HG03565 (cell line): ENCODE measurements around the gene CTRB2.

Source experiments
- ATAC-seq: cut with Tn5 transposase; IDR thresholded peaks from one replicate; pipeline ENCODE4 v1.9.1; 2021; ENCODE audit warnings: mild to moderate bottlenecking, moderate library complexity; ENCODE audit not compliant: unreplicated experiment

CTRB2 gene

GRCh38 chr16:75206749-75207451, at the start of gene CTRB2:
CTRB2 (minus strand) TSS chr16:75207161; CDS start chr16:75207141, 20 bp downstream.
- ATAC-seq, result no peak

GRCh38 chr16:75256059-75256571, 49.2 kb upstream of the CTRB2 start:
- no peak for ATAC-seq

GRCh38 chr16:75254359-75254837, 47.4 kb upstream of the CTRB2 start:
- ATAC-seq, result no peak

- no peak for ATAC-seq
Observed at GRCh38 chr16:75252946-75253911, 46.3 kb upstream of the CTRB2 start.

GRCh38 chr16:75252049-75252864, 45.3 kb upstream of the CTRB2 start:
- no peak for ATAC-seq

- ATAC-seq, result peak; percentile 60
Observed at GRCh38 chr16:75251280-75252048, 44.5 kb upstream of the CTRB2 start, which contains the start of gene BCAR1. BCAR1 (minus strand) TSS chr16:75251624; CDS start chr16:75251482, 142 bp downstream.

GRCh38 chr16:75250809-75251279, 43.9 kb upstream of the CTRB2 start:
- no peak for ATAC-seq

GRCh38 chr16:75250089-75250808, 43.3 kb upstream of the CTRB2 start:
- no peak for ATAC-seq

- ATAC-seq, result no peak
Observed at GRCh38 chr16:75249441-75249840, 42.5 kb upstream of the CTRB2 start.

- ATAC-seq, result no peak
Observed at GRCh38 chr16:75248536-75249380, 41.8 kb upstream of the CTRB2 start.

- ATAC-seq, result no peak
Observed at GRCh38 chr16:75248142-75248535, 41.2 kb upstream of the CTRB2 start.

- ATAC-seq, result no peak
Observed at GRCh38 chr16:75247249-75247648, 40.3 kb upstream of the CTRB2 start.

- no peak for ATAC-seq
Observed at GRCh38 chr16:75246504-75247205, 39.7 kb upstream of the CTRB2 start.

GRCh38 chr16:75244844-75245758, 38.1 kb upstream of the CTRB2 start:
- no peak for ATAC-seq

GRCh38 chr16:75244225-75244809, 37.4 kb upstream of the CTRB2 start:
- no peak for ATAC-seq

- no peak for ATAC-seq
Observed at GRCh38 chr16:75243667-75244224, 36.8 kb upstream of the CTRB2 start.
